ENCODE results near the gene ITGB4.
A peak's percentile ranks its signal among the peaks of the same experiment; 100 is the strongest.

The ITGB4 gene

GRCh38 chr17:75734674-75735294 lies 13.5 kb downstream of the ITGB4 start:
- Histone ChIP-seq H2AFZ (ENCODE audit: low read depth, low read length) (peak overlapping the region; percentile 53), H3K4me2 (ENCODE audit: insufficient read depth, low read length) (peak overlapping the region; percentile 46), H3K27me3 (ENCODE audit: insufficient read depth, low read length, poor library complexity) (no peaks in the 10 kb centered on the region), H4K20me1 (ENCODE audit: insufficient read depth, low read length) (0 out of 2 replicates have a peak, but pooled peaks cover 4% of the 10 kb centered on the region), H3K4me3 (ENCODE audit: low read depth in 1 of 2, low read length in 2 of 2) (no peak overlapping the region), H3K79me2 (ENCODE audit: insufficient read depth, low read length) (no peaks in the 10 kb centered on the region), H3K27ac (ENCODE audit: low read length) (no peak overlapping the region), H3K9ac (ENCODE audit: low read depth, low read length) (0 out of 2 replicates have a peak overlapping the region, but pooled peaks have one; percentile 18), H3K36me3 (ENCODE audit: insufficient read depth, low read length) (no peaks in the 10 kb centered on the region), H3K9me3 (ENCODE audit: insufficient read depth, low read length, severe bottlenecking) (no peaks in the 10 kb centered on the region), H3K4me1 (ENCODE audit: insufficient read depth, low read length) (peaks cover 5% of the 10 kb centered on the region; the same call in 1 of the 2 replicates)
- TF ChIP-seq CTCF (IDR thresholded peaks at IDR 0.05; ENCODE audit: borderline replicate concordance, extremely low read depth, low read length, poor library complexity, severe bottlenecking), result no peak
- no peak for TF ChIP-seq EZH2 (IDR thresholded peaks at IDR 0.05; ENCODE audit: borderline replicate concordance, low read depth, low read length, severe bottlenecking)
- DNase-seq (no peak), ATAC-seq (ENCODE audit: insufficient read depth, low read depth) (no peak)

DNA sequence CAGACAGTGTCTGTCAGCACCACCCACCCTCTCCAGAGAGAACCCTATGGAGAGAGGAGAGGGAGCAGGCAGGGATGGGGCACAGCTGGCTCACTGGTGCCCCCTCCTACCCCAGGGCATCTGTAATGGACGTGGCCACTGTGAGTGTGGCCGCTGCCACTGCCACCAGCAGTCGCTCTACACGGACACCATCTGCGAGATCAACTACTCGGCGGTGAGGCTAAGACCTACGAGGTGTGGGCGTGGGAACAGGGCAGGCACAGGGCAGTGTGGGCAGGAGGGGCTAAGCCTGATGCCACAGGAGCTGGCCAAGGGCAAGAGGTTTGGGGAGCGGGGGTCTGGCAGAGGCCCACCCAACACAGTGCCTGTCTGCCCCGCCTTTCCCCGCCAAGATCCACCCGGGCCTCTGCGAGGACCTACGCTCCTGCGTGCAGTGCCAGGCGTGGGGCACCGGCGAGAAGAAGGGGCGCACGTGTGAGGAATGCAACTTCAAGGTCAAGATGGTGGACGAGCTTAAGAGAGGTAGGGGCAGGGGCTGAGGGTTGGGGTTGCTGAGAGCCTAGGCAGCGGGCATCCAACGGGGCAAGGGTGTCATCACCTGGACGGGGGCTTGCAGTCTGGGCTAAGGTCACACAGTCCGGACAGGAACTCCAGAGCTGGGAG lies 15.0 kb downstream of the ITGB4 start:
- no peak overlapping the region for H3K9ac ChIP-seq (ENCODE audit: low read depth, low read length)
- no peaks in the 10 kb centered on the region for H3K36me3 ChIP-seq (ENCODE audit: insufficient read depth, low read length)
- no peaks in the 10 kb centered on the region for H3K9me3 ChIP-seq (ENCODE audit: insufficient read depth, low read length, severe bottlenecking)
- H3K4me3 ChIP-seq (ENCODE audit: low read depth in 1 of 2, low read length in 2 of 2), result no peak overlapping the region
- H3K4me1 ChIP-seq (ENCODE audit: insufficient read depth, low read length), result peaks cover 5% of the 10 kb centered on the region; the same call in 1 of the 2 replicates
- ATAC-seq (ENCODE audit: insufficient read depth, low read depth), result no peak
- no peak overlapping the region for H3K27ac ChIP-seq (ENCODE audit: low read length)
- DNase-seq, result no peak
- no peaks in the 10 kb centered on the region for H3K79me2 ChIP-seq (ENCODE audit: insufficient read depth, low read length)
- H2AFZ ChIP-seq (ENCODE audit: low read depth, low read length), result no peak overlapping the region
- no peak overlapping the region for H3K4me2 ChIP-seq (ENCODE audit: insufficient read depth, low read length)
- no peaks in the 10 kb centered on the region for H3K27me3 ChIP-seq (ENCODE audit: insufficient read depth, low read length, poor library complexity)
- no peak for TF ChIP-seq EZH2 (IDR thresholded peaks at IDR 0.05; ENCODE audit: borderline replicate concordance, low read depth, low read length, severe bottlenecking)
- TF ChIP-seq CTCF (IDR thresholded peaks at IDR 0.05; ENCODE audit: borderline replicate concordance, extremely low read depth, low read length, poor library complexity, severe bottlenecking), result no peak
- H4K20me1 ChIP-seq (ENCODE audit: insufficient read depth, low read length), result 0 out of 2 replicates have a peak, but pooled peaks cover 4% of the 10 kb centered on the region

- H3K9me3 ChIP-seq (ENCODE audit: insufficient read depth, low read length, severe bottlenecking), result no peaks in the 10 kb centered on the region
- no peak overlapping the region for H3K27ac ChIP-seq (ENCODE audit: low read length)
- H3K4me2 ChIP-seq (ENCODE audit: insufficient read depth, low read length), result no peak overlapping the region
- H3K4me3 ChIP-seq (ENCODE audit: low read depth in 1 of 2, low read length in 2 of 2), result no peak overlapping the region
- H2AFZ ChIP-seq (ENCODE audit: low read depth, low read length), result no peak overlapping the region
- no peak for DNase-seq
- H4K20me1 ChIP-seq (ENCODE audit: insufficient read depth, low read length), result 0 out of 2 replicates have a peak, but pooled peaks cover 4% of the 10 kb centered on the region
- ATAC-seq (ENCODE audit: insufficient read depth, low read depth), result no peak
- no peaks in the 10 kb centered on the region for H3K27me3 ChIP-seq (ENCODE audit: insufficient read depth, low read length, poor library complexity)
- no peaks in the 10 kb centered on the region for H3K79me2 ChIP-seq (ENCODE audit: insufficient read depth, low read length)
- no peak overlapping the region for H3K9ac ChIP-seq (ENCODE audit: low read depth, low read length)
- H3K36me3 ChIP-seq (ENCODE audit: insufficient read depth, low read length), result no peaks in the 10 kb centered on the region
- H3K4me1 ChIP-seq (ENCODE audit: insufficient read depth, low read length), result peaks cover 5% of the 10 kb centered on the region; the same call in 1 of the 2 replicates
- no peak for TF ChIP-seq EZH2 (IDR thresholded peaks at IDR 0.05; ENCODE audit: borderline replicate concordance, low read depth, low read length, severe bottlenecking)
- no peak for TF ChIP-seq CTCF (IDR thresholded peaks at IDR 0.05; ENCODE audit: borderline replicate concordance, extremely low read depth, low read length, poor library complexity, severe bottlenecking)
Measured at GRCh38 chr17:75737133-75737962, 16.1 kb downstream of the ITGB4 start.
